Kidney tubule cell (primary cell): ENCODE data around the gene FGD5.
A peak's percentile ranks its signal among the peaks of the same experiment; 100 is the strongest.

ENCODE experiments used
- DNase-seq: peaks from one replicate; pipeline ENCODE4 v3.0.0-alpha.2; 2018; ENCODE audit warnings: low spot score

The FGD5 gene

DNA sequence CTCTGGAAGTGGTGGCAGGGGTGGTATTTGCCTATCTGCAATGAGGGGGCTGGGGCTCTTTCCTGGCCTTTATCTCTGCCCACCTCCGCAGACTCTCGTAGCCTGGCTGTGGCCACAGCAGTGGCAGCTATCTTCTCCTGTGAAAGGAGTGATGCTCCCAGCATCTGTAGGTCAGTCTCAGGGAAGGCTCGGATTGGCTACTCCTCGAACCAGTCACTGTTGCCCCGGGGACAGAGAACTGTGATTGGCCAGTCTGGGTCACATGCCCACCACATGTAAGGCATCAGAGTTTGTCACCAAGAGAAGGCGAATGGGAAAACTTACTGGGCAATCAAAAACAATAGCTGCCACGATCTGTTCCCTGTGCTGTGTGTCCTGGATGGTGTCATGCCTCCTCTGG lies 30.1 kb upstream of the FGD5 start:
- DNase-seq = no peak

DNA sequence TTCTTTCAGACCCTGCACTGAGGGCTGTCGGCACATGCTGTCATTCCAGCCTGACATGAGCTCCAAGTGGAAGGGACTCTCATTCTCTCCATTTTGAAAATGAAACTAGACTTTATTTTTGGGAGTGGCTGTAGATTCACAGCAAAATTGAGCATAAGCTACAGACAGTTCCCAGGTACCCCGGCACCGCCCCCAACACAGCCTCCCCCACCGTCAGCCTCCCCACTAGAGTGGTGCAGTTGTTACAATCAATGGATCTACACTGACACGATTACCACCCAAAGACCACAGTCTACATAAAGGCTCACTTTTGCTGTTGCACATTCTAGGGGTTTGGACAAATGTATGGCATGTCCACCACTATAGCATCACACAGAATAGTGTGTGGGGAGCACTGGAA lies 29.5 kb upstream of the FGD5 start:
- no peak for DNase-seq

DNA sequence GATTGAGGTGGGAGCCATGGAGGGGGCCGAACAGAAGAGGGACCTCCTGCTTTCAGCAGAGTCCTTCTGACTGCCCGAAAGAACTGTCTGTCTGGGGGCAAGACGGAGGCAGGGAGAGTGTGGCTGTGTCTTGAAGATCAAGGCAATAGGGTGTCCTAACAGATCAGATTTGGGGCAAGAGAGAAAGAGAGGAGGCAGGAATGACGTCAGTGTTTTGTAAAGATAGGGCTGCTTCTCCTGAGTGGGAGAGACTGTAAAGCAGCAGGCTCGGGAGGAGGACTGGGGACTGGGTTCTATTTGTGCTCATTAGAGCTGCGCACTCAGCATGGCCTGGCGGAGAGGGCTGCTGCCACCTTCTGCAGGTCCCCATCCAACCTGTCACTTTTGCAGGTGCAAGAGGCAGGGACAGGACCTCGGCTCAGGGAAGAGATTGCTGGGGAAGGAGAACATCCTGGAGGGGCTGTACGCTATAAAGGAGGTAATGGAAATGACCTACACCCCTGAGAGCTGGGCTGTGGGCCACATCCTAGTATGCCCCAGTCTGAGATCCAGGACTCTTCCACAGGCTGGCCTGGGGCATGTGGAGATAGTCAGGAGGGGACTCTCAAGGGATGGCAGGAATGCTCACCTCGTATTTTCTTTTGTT lies 29.0 kb upstream of the FGD5 start:
- DNase-seq = no peak

DNA sequence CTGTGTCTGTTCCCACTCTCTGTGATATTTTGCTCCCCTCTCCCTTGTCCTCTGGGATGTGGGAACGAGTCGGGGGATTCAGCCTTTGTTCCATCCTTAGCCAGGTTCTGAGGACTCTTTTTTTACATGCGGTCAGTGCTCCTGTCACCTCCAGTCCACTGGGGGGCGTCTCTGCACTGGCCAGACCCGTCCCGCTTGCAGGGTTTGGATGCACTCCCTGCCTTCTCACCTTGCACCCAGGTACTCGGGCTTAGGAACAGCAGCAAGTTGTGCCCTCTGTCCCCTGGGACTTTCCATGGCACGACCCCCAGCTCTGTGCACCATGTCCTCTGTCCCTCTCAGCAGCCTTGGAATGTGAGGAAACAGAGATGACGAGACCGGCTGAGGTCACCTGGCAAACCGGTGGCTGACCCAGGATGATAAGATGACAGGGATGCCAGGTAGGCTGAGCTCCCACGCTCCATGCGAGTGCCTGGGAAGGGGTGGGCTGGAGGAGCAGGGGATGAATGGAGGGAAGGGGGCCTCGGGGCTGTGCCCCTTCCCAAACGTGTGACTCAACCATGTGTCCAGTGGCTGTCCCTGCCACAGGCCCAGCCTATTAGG lies 27.3 kb upstream of the FGD5 start:
- peak; percentile 64 for DNase-seq

- no peak for DNase-seq
These were observed 26.1 kb upstream of the FGD5 start for GRCh38 chr3:14792691-14793121.

DNA sequence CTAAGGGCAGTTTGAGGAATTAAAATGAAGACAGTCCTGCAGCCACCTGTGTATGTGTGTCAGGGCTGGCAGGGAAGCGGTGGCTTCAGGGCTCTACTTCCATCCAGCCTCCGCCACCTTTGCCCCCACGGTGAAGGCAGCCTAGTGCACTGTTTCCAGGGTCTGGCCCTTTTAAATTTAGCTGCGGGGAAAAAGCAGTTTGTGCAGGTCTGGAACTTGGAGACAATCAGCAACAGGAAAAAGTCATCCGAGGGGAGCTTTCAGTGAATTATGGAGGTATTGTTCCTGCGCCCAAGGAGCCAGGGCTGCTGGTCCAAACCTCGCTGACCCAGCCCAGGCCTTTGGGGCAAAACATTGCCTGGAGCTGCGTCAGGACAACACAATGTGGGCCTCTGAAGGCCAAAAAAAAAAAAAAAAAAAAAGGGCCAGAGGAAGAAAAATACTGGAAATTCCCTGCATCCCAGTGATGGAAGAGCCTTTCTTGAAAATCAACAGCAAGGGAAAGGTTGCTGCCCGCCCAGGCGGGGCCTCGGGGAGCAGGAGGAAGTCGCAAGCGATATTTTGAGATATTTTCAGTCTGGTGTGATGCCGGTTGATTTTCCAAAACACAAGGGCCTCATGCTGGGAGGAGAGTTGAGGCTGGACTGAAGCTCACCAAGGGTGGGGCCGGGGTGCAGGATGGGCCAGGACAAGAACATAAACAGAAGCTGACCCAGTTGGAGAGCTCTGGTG lies 25.5 kb upstream of the FGD5 start:
- no peak for DNase-seq

DNA sequence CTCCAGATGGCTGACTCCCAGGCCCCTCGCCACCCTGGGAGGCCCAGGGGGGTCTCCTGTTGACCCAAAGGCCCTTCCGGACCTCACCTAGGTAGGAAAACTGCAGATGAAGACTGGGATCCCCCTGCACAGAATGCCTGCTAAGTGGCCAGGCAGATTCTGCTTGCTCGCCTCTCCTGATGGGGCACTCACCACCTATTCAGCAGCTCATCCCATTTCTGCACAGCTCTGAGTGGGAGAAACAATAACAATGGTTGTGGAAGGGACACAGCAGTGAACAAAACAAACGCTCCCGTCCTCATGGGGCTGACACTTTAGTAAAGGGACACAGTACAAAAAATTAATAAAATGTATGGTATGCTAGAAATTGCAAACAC lies 24.9 kb upstream of the FGD5 start:
- DNase-seq = no peak

DNA sequence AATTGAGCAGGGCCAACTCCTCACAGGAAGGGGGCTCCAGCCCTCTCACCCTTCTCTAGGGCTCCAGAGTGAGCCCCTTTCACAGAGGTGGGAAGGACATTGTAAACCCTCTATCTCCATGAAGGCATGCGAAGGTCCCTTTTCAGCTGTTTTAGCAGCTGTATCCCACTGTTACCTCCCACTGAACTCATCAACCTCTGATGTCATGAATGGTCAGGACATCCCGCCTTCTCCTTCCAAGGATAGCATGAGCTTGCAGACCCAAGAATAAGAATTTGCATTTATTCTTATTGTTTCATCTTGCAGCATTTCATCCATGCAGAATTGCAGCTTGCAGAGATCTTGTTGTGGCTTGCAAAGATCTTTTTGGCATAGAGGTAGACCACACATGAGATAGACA lies 24.3 kb upstream of the FGD5 start:
- no peak for DNase-seq

DNA sequence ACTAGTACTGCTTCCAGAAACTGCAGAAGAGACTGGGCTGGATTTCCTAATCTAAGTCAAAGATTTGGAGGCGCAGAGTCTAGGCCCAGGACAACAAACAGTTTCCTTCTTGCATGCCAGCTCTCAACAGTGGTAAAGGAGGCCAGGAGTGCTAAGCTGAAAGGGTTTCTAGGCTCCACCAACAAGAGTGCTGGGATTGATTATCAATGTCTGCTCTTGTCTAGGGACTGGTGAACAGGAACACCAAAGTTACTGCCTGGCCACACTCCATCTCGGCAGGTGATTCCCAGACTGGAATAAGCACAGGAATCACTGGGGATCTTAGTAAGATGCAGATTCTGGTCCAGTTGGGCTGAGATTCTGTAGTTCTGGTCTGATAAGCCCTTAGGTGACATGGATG lies 22.8 kb upstream of the FGD5 start:
- no peak for DNase-seq

- DNase-seq = no peak
These were observed 22.2 kb upstream of the FGD5 start for GRCh38 chr3:14796403-14797077.

DNA sequence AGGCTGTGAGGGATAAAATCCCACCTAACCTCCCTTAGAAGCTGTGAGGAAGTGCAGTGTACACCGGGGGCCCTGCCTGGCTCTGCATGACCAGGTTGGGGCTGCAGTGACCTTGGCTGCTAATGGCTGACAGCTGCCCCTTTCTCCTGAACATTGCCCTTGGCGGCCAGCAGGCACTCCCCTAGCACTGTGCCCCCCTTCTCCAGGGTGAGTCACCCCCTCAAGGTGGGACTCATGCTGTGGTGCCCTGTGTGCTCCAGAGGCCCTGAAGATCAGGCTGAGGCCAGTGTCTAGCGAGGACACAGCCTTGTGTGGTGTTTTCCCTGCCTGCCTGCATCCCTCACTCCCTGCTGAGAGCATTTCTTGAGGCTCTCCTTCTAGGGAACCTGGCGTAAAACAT lies 21.0 kb upstream of the FGD5 start:
- no peak for DNase-seq

DNA sequence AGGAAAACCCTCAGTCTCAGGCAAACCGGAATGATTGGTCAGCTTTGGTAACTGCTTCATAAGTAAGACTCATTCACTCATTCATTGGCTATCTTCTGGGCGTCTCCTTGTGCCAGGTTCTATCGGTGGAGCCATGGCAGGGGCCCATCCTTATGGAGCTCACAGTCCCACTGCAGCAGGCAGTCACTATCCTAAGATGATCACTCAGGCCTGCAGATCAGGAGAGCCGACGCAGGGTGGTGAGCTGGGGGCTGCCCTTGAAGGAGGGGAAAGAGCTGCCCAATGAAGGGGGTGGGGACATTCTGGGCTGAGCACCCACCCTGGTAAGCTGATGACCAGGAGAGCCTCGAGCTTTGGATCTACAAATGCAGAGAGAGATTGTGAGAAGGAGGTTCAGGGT lies 20.5 kb upstream of the FGD5 start:
- DNase-seq = no peak

GRCh38 chr3:14799146-14799545 lies 19.6 kb upstream of the FGD5 start:
- DNase-seq = no peak

DNA sequence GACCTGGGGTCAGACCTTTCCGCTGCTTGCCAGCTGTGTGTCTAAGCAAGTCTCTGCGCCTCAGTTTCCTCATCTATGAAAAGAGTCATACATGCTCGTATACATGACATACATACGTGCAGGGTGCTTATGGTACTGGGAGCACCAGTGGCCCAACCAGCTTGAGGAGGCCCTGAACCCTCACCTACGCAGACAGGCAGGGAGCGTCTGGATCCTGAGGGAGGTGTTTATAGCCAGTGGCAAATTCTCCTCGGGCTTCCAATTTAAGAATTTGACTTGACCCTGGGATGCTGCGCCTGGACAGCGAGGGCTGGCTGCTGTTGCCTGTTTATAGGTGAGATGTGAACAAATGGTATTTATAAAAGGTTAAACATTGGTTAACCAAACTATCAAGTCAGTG lies 17.7 kb upstream of the FGD5 start:
- DNase-seq = no peak

GRCh38 chr3:14801668-14802380 lies 16.9 kb upstream of the FGD5 start:
- DNase-seq = no peak

- DNase-seq = peak; percentile 17
These were observed 16.4 kb upstream of the FGD5 start for GRCh38 chr3:14802381-14802731.

DNA sequence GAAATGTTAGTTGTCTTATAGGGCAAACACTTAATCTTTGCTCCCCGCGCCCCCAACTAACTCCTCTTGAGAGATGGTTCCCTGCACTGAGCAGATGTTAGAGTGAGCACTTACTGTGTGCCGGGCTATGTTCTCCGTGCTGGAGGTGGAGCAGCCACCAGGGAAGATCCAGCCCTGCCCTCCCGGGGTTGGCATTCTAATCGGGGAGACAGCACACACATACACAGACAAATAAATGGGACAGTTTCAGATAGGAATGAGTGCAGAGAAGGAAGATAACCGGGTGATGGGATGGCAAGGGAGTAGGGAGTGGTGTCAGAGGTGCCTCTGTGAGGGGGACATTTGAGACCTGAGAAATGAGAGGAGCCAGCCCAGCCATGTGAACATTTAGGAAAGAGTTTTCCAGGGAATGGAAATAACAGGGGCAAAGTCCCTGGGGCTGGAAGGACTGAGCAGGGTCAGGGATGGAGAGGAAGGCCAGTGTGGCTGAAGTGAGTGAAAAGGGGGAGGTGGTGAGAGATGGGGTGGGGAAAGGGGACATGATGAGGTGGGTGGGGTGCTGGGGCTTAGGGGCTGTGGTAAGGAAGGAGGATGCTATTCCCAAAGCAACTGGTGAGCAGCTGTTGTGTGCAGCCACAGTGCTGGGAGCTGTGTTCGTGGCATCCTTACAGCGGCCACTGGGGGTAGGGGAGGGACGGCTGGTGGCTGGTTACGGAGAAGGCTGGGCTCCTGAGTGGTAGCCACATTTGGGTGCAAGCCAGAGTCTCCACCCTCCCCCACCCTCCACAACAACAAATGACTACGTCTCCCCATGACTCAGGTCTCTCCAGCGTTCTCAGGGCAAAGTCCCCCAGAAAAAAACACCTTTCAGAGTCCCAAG lies 15.4 kb upstream of the FGD5 start:
- peak; percentile 63 for DNase-seq

GRCh38 chr3:14803981-14804834 lies 14.6 kb upstream of the FGD5 start:
- DNase-seq = peak; percentile 20

- DNase-seq = peak; percentile 77
These were observed 13.7 kb upstream of the FGD5 start for GRCh38 chr3:14804835-14805780.
